ENCODE results near the gene JUN.

DNA sequence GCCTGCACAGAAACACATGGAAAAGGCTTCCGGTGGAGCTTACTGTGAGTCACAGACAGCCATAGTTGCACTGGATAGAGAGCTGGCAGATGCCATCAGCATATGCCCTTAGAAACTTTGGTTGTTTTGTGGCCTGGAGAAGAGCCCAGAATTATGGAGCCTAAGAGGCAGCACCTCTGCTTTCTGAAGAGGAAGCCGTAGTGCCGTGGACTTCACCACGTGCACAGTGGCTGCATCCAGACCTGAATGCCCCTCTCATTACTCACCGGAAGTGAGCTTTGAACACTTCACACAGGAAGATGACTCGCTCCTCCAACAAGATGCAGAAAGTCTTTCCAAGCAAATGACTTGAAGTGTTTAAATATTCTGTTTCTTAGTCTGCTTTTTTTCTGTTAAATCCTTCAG is 28.4 kb downstream of the JUN start:
- TF ChIP-seq, protein P1, sequence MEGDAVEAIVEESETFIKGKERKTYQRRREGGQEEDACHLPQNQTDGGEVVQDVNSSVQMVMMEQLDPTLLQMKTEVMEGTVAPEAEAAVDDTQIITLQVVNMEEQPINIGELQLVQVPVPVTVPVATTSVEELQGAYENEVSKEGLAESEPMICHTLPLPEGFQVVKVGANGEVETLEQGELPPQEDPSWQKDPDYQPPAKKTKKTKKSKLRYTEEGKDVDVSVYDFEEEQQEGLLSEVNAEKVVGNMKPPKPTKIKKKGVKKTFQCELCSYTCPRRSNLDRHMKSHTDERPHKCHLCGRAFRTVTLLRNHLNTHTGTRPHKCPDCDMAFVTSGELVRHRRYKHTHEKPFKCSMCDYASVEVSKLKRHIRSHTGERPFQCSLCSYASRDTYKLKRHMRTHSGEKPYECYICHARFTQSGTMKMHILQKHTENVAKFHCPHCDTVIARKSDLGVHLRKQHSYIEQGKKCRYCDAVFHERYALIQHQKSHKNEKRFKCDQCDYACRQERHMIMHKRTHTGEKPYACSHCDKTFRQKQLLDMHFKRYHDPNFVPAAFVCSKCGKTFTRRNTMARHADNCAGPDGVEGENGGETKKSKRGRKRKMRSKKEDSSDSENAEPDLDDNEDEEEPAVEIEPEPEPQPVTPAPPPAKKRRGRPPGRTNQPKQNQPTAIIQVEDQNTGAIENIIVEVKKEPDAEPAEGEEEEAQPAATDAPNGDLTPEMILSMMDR (IDR thresholded peaks at IDR 0.05): no peak
- TF ChIP-seq EZH2phosphoT487 (IDR thresholded peaks at IDR 0.05) (no peak), EZH2 (IDR thresholded peaks at IDR 0.05) (no peak)

Measured in neural progenitor cell (in vitro differentiated cells).